Measurements from ENCODE around the gene KIF2C.
"Not testable (repeated sequence)": the region's sequence is repeated elsewhere in the genome, so short reads cannot be mapped to it uniquely, and the experiment has no call there.

Gene KIF2C

DNA sequence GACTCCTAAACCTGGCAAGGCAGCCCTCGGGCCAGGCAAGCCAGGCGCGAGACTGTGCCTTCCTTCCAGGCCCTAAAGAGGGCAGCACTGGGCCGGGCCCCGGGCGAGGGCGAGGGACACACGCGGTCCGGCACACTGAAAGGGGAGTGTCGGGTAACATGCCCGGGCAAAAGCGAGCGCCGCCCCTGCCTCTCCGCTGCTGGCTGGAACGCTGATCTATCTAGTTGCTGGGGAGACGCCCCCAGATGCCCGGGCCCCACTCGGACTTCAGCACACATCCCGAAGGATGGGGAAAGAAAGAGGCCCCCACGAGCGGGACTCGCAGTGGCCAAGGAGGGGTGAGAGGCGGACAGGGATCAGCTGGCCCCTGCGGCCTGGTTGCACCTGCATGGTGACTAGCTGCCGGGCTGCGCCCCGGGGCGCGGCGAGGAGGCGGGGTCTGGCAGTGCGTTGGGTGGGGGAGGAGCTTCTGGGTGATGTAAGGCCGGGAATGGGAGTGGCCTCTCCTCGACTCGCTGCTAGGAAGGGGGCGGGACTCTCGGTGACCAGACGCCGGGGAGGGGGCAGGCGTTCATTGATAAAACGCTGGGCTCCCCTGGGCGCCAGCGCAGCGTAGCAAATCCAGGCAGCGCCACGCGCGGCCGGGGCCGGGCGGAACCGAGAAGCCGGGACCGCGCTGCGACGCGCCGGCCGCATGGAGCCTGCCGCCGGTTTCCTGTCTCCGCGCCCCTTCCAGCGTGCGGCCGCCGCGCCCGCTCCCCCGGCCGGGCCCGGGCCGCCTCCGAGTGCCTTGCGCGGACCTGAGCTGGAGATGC lies 60.3 kb downstream of the KIF2C start, which contains the start of gene PLK3:
Gene PLK3, plus strand, starts transcription at position 608 of the 815 bp plus-strand sequence. Its CDS starts 87 bp downstream, at position 695.
- peak; percentile 95 for DNase-seq

DNA sequence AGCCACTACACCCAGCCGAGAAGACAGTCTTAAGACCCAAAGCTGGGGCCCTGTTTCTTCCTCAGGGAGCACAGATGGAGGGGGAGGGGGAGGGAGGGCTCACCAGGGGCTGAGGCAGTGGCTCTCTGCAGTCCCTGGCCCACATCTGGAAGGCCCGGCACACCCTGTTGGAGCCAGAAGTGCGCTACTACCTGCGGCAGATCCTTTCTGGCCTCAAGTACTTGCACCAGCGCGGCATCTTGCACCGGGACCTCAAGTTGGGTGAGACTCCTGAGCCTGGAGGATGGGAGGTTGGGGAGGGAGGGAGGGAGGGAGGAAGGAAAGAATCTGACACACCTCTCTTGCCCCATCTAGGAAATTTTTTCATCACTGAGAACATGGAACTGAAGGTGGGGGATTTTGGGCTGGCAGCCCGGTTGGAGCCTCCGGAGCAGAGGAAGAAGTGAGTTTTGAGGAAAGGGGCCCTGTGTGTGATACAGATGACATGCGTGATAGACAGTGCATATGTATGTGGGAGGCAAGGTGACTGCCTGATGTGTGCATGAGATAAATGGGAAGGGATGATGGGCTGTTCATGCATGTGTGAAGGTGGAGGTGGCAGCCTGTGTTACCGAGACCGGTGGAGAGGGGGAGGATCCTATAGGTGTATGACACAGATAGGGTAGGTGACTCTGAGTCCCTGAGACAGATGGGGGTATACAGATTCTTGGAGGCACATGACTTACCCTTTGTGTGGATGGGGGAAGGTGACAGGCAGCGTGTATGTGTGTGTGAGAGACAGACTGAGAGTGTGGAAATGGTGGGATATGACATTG lies 62.1 kb downstream of the KIF2C start:
- DNase-seq = no peak

GRCh38 chr1:44802306-44803061 lies 62.8 kb downstream of the KIF2C start:
- DNase-seq = no peak

DNA sequence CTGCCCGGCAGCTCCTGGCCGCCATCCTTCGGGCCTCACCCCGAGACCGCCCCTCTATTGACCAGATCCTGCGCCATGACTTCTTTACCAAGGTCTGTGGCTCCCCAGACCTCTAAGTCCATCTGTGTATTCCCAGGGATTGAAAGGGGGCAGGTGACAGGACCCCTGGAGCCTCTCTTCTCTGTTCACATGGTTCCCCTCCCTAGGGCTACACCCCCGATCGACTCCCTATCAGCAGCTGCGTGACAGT lies 63.4 kb downstream of the KIF2C start:
- DNase-seq = no peak

GRCh38 chr1:44803312-44804095 lies 63.9 kb downstream of the KIF2C start:
- no peak for DNase-seq

GRCh38 chr1:44805311-44806024 lies 65.8 kb downstream of the KIF2C start:
- no peak for DNase-seq

GRCh38 chr1:44806025-44806703 lies 66.5 kb downstream of the KIF2C start:
- DNase-seq = no peak

DNA sequence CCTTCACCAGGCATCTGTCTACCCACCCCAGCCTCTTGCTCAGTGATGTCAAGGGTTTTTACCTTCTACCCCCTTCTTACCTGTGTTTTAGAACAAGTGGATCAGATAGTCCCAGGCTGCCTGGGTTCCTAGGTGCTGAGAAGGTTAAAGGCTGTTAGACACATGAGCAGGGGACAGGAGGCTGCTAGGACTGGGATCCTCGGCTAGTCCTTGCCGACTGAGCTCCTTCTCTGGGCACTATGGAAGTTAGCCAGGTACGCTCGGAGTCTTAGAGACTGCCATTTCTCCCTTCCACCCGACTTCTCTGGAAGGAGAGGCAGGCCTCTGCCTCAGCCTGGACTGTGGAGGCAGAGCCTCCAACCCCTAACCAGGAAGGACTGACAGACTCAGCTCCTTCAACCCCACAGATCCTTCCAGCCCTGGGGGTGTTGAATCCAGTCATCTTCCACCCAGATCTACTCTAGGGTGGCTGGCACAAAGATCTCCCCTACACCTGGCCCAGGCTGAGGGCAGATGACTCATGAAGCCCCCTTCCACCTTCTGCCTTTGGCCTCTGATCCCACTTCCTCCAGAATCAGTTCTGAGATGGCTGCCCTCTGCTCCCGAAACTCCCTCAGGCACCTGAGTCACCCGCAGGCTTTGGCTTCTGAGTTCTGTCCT lies 67.2 kb downstream of the KIF2C start, which contains the start of gene DYNLT4:
Gene DYNLT4, minus strand, starts transcription at position 648 of the 660 bp plus-strand sequence. CDS start 683 bp downstream, outside the sequence.
- no peak for DNase-seq

- no peak for DNase-seq
Measured at GRCh38 chr1:44807364-44808062, 67.9 kb downstream of the KIF2C start.

DNA sequence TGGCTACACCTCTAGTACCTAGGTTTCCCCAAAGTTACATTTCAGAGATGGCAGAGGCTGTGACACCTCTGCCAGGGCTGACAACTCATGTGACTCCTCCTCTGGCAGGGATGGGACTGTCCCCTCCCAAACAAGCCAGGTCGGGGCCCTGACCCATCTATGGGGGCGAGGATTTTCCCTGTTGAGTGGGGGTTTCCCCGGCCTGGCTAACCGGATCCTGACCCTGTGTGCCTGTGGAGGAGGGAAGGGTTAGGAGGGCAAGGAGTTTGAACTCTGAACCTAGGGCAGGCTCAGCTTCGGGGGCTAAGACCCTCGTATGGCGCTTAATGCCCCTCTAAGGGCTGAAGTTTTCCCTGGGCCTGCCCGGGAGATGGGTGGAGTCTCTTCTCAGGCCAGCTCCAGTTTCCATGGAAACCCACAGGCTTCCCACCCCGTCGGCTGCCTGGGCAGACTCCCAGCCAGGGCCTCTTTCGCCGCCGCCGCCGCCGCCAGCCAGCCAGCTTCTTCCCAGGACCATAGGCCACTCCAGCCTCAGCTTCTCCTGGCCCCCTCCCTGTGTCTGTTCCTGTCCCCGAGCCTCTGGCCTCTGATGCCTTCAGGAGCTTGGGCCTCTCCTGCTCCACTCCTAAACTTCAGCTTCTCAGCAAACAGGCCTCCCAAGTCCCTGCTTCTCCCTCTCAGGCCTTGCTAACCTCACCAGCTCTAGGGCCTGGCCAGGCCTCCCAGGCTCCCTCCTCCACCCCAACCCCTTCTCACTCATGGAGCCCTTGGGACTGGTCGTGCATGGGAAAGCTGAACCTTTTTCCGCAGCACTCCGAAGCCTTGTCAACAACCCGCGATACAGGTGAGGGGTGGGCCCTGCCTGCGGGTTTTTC lies 68.7 kb downstream of the KIF2C start, which contains the start of gene BTBD19:
Gene BTBD19, plus strand, starts transcription at position 461 of the 875 bp plus-strand sequence. Its CDS starts 298 bp downstream, at position 759.
- peak; percentile 50 for DNase-seq

- no peak for DNase-seq
Measured at GRCh38 chr1:44808938-44809917, 69.6 kb downstream of the KIF2C start.

GRCh38 chr1:44810101-44810761 lies 70.6 kb downstream of the KIF2C start:
- peak; percentile 86 for DNase-seq

DNA sequence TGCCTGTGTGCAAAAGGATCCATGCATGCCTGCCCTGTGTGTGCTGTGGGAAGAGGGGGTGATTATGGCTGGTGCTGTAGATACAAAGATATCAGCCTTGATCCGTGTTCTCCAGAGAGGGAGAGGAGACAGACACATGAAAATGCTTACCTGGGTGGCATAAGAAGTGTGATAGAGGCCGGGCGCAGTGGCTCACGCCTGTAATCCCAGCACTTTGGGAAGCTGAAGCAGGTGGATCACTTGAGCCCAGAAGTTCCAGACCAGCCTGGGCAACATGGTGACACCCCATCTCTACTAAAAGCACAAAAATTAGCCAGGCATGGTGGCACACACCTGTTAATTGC lies 71.1 kb downstream of the KIF2C start:
- DNase-seq = not testable (repeated sequence)

GRCh38 chr1:44811234-44811633 lies 71.6 kb downstream of the KIF2C start:
- no peak for DNase-seq

DNA sequence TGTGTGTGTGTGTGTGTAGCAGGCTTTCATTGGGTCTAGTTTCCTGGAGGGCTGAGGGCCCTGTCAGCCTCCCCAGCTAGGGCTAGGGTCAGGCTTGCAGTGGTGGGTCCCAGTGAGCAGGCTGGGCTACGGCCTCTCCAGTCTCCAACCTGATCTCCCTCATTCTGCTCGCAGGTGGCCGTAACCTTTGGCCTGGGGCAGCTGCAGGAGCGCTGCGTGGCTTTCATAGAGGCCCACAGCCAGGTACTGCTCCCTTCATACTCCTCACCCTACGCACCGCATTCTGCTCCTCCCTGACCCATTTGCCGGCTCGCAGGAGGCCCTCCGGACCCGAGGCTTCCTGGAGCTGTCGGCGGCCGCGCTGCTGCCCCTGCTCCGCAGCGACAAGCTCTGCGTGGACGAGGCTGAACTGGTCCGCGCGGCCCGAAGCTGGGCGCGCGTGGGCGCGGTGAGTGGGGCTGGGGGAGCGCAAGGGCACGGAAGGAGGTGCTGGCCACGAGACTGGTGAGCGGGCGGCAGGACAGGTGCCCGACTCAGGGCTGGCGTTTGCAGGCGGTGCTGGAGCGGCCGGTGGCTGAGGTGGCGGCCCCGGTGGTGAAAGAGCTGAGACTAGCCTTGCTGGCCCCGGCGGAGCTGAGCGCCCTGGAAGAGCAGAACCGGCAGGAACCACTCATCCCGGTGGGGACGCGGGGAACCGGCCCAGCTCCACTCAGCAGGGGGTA lies 73.3 kb downstream of the KIF2C start:
- no peak for DNase-seq

DNA sequence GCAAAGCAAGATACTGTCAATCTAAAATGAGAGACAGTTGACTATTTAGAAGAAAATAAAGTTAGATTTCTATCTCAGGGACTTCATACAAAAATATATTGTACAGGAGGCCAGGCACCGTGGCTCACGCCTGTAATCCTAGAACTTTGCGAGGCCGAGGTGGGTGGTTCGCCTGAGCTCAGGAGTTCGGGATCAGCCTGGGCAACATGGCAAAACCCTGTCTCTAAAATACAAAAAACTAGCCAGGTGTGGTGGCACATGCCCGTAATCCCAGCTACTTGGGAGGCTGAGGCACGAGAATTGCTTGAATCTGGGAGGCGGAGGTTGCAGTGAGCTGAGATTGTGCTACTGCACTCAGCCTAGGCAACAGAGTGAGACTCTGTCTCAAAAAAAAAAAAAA lies 76.3 kb downstream of the KIF2C start:
- not testable (repeated sequence) for DNase-seq

All from NCI-H446 treated with DMSO at 0.1 percent for 48 hours (cell line).